Vagina (tissue), 2 donors: Measurements from ENCODE around the gene SP1.

ENCODE experiments used
- POLR2A ChIP-seq, 2 donors: fragments of 450-650 bp; IDR thresholded peaks; one replicate each; pipeline ENCODE4 v1.6.1; 2017; ENCODE audit warnings: antibody characterized with exemption in 2 of 2, mild to moderate bottlenecking in 2 of 2, moderate library complexity in 2 of 2
- POLR2AphosphoS5 ChIP-seq, 2 donors: sonication (generic); formaldehyde crosslinking; IDR thresholded peaks; one replicate each; pipeline ENCODE4 v1.9.0; 2017; ENCODE audit warnings: antibody characterized with exemption in 2 of 2, mild to moderate bottlenecking in 2 of 2, low read depth in 1 of 2; ENCODE audit not compliant: insufficient read depth in 1 of 2
- TF ChIP-seq, protein P1 (sequence below), 3 experiments: fragments of 450-650 bp in 2 of 3; fragments of 200-600 bp in 1 of 3; sonication (generic) in 1 of 3; IDR thresholded peaks; one replicate each; pipeline ENCODE4 v1.5.1; 2017 to 2019; ENCODE audit warnings: antibody characterized with exemption in 3 of 3, mild to moderate bottlenecking in 2 of 3, moderate library complexity in 2 of 3

DNA sequence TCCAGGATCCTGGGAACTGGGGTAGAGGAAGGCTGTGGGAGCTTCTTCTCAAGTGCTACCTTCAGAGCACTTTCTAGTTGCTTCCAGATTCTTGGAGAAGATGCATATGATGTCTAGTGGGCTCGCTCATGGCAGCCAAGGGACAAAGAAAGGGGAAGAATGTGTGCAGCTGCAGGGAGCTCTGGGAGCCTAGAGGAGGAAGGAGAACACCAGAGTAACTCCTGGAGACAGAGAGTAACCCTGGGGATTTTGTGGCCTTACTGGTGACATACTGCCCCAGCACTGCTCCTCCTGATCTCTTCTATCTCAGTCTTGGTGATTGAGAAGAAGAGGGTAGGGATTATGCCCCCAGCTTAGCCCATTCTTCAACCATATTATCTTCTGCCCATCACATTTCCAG, 33.5 kb upstream of the SP1 start:
- TF ChIP-seq, protein P1, sequence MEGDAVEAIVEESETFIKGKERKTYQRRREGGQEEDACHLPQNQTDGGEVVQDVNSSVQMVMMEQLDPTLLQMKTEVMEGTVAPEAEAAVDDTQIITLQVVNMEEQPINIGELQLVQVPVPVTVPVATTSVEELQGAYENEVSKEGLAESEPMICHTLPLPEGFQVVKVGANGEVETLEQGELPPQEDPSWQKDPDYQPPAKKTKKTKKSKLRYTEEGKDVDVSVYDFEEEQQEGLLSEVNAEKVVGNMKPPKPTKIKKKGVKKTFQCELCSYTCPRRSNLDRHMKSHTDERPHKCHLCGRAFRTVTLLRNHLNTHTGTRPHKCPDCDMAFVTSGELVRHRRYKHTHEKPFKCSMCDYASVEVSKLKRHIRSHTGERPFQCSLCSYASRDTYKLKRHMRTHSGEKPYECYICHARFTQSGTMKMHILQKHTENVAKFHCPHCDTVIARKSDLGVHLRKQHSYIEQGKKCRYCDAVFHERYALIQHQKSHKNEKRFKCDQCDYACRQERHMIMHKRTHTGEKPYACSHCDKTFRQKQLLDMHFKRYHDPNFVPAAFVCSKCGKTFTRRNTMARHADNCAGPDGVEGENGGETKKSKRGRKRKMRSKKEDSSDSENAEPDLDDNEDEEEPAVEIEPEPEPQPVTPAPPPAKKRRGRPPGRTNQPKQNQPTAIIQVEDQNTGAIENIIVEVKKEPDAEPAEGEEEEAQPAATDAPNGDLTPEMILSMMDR (IDR thresholded peaks at IDR 0.05): no peak
- TF ChIP-seq POLR2AphosphoS5 (IDR thresholded peaks at IDR 0.05; ENCODE audit: insufficient read depth in 1 of 2, low read depth in 1 of 2) (no peak), POLR2A (IDR thresholded peaks at IDR 0.05) (no peak)
